ENCODE results near the gene CCDC51.

DNA sequence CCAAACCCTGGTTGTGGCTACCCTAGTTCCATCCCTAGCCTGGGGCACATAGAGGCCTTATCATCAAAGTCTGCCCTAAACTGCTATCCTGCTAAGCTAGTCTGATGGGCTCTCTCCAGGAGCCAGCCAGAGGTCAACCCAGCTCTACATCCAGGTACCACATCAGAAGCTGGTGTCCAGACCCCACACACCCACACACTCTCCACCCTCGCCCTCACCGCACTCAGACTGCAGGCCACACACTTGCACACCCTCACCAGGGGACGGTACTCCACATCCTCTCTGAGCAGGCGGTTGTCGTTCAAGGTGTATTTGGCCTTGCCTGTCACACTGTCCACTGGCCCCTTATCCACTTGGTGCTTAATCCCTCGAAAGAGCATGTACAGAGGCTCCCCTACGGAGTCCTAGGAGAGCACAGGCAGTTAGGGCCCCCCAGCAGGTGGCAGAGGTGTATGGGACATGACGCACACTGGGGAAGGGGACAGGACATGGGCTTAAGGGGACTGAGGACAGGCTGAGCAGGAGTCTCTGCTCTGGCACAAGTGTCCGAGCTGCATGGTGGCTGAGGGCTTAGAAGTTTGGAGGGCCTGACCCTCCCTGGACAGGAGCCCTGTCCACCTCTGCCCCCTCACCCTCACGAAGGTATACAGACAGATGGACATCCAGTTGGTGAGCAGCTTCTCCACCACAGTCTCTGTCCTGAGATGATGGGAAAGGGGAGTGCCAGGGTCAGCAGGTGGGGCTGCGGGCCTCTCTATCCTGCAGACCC, 28.1 kb downstream of the CCDC51 start:
- no peak for TF ChIP-seq CTCF (optimal IDR thresholded peaks at IDR 0.05 in 1 of 3, IDR thresholded peaks at IDR 0.05 in 1 of 3, conservative IDR thresholded peaks at IDR 0.05 in 1 of 3; ENCODE audit: extremely low read depth in 1 of 3, insufficient read depth in 2 of 3, low read length in 3 of 3)
- TF ChIP-seq EZH2 (IDR thresholded peaks at IDR 0.05; ENCODE audit: low read length), result no peak

All from keratinocyte (primary cell).